Transverse colon (tissue), 4 donors: ENCODE measurements around the gene ZNF530.

ENCODE experiments used
- EP300 ChIP-seq: sonication (generic); formaldehyde crosslinking; IDR thresholded peaks from one replicate; pipeline ENCODE4 v1.6.1; 2017; ENCODE audit warnings: antibody characterized with exemption, low read depth
- POLR2A ChIP-seq: fragments of 450-650 bp; IDR thresholded peaks from one replicate; pipeline ENCODE4 v1.6.1; 2016; ENCODE audit warnings: antibody characterized with exemption, mild to moderate bottlenecking, moderate library complexity
- POLR2AphosphoS5 ChIP-seq, 3 donors: sonication (generic); formaldehyde crosslinking; IDR thresholded peaks; one replicate each; pipeline ENCODE4 v1.6.1; 2016; ENCODE audit warnings: antibody characterized with exemption in 3 of 3
- TF ChIP-seq, protein P1 (sequence below), 5 experiments: fragments of 200-600 bp in 3 of 5; fragments of 450-650 bp in 2 of 5; sonication (generic) in 3 of 5; IDR thresholded peaks; 1 replicate in 2 of 5; 2 replicates in 3 of 5; pipeline ENCODE4 v1.5.1; 2016 to 2017; ENCODE audit warnings: antibody characterized with exemption in 5 of 5, inconsistent platforms in 3 of 5, mild to moderate bottlenecking in 2 of 5, moderate library complexity in 1 of 5

DNA sequence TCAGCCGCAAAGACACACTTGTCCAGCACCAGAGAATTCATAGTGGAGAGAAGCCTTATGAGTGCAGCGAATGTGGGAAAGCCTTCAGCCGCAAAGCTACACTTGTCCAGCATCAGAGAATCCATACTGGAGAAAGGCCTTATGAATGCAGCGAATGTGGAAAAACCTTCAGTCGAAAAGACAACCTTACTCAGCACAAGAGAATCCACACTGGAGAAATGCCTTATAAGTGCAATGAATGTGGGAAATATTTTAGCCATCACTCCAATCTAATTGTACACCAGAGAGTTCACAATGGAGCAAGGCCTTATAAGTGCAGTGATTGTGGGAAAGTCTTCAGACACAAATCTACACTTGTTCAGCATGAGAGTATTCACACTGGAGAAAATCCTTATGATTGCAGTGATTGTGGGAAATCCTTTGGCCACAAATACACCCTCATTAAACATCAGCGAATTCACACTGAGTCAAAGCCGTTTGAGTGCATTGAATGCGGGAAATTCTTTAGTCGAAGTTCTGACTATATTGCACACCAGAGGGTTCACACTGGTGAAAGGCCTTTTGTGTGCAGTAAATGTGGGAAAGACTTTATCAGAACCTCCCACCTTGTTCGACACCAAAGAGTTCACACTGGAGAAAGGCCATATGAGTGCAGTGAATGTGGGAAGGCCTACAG lies 21.1 kb downstream of the ZNF530 start:
- TF ChIP-seq POLR2A (no peak), POLR2AphosphoS5 (IDR thresholded peaks at IDR 0.05) (no peak), EP300 (no peak)
- TF ChIP-seq, protein P1, sequence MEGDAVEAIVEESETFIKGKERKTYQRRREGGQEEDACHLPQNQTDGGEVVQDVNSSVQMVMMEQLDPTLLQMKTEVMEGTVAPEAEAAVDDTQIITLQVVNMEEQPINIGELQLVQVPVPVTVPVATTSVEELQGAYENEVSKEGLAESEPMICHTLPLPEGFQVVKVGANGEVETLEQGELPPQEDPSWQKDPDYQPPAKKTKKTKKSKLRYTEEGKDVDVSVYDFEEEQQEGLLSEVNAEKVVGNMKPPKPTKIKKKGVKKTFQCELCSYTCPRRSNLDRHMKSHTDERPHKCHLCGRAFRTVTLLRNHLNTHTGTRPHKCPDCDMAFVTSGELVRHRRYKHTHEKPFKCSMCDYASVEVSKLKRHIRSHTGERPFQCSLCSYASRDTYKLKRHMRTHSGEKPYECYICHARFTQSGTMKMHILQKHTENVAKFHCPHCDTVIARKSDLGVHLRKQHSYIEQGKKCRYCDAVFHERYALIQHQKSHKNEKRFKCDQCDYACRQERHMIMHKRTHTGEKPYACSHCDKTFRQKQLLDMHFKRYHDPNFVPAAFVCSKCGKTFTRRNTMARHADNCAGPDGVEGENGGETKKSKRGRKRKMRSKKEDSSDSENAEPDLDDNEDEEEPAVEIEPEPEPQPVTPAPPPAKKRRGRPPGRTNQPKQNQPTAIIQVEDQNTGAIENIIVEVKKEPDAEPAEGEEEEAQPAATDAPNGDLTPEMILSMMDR (IDR thresholded peaks at IDR 0.05): no peak
